ENCODE data around the gene DYNLT1. TPM values are rescaled to one million over a fixed set of nuclear protein-coding genes. Genes with fewer than 3 reads are reported as not detected.

Gene DYNLT1

DNA sequence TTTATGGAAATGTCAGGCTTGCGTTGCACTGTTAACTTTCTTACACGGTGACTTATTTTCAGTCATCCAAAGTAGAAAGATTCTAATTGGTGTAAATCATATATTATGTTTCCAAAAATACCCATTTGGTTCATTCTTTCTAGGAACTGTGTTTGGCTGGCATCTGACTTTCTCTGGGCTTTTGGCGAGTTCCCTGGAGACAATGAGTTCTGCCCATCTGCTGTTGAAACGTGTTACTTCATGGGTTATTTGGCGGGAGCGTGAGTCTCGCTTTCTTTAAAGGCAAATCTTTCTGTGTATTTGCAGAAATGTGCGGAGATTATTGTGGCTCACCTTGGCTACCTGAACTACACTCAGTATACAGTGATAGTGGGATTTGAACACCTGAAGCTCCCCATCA lies 55.2 kb downstream of the DYNLT1 start:
- H3K27ac ChIP-seq (ENCODE audit: low read depth, low read length) = no peak overlapping the region
- peaks cover 32% of the 10 kb centered on the region for H3K36me3 ChIP-seq (ENCODE audit: control insufficient read depth, insufficient read depth, low read length)
- H2BK120ac ChIP-seq (ENCODE audit: low read depth, low read length) = no peak overlapping the region
- H3K4me2 ChIP-seq (ENCODE audit: low read length) = no peak overlapping the region
- no peak overlapping the region for H2BK15ac ChIP-seq (replicated peaks; ENCODE audit: low read depth)
- no peaks in the 10 kb centered on the region for H3K4me1 ChIP-seq (ENCODE audit: control insufficient read depth, low read depth, low read length)
- H3K4ac ChIP-seq (ENCODE audit: low read depth, low read length) = no peak overlapping the region
- H3K79me2 ChIP-seq (ENCODE audit: control insufficient read depth, insufficient read depth, low read length) = no peaks in the 10 kb centered on the region
- H2BK5ac ChIP-seq (ENCODE audit: low read length) = no peak overlapping the region
- H3K23ac ChIP-seq (ENCODE audit: low read length) = no peak overlapping the region
- H2AK5ac ChIP-seq (ENCODE audit: low read length) = no peak overlapping the region
- no peaks in the 10 kb centered on the region for H3K79me1 ChIP-seq (ENCODE audit: low read length)
- no peak for DNase-seq
- H3K56ac ChIP-seq (ENCODE audit: low read length) = no peak overlapping the region
- H3K27me3 ChIP-seq (ENCODE audit: insufficient read depth, low read length, poor library complexity) = no peaks in the 10 kb centered on the region
- no peak overlapping the region for H3K9ac ChIP-seq (ENCODE audit: low read length)
- no peak overlapping the region for H4K8ac ChIP-seq (ENCODE audit: low read depth, low read length)
- H3K4me3 ChIP-seq (ENCODE audit: low read length) = no peak overlapping the region
- WGBS (ENCODE audit: extremely low coverage, insufficient coverage, low lambda C conversion rate) = no CpG with 5 or more reads among the region's 8 CpGs
- no peak overlapping the region for H3K18ac ChIP-seq (ENCODE audit: low read length)
- H4K5ac ChIP-seq (ENCODE audit: low read length) = no peak overlapping the region

GRCh38 chr6:158586652-158587051 lies 57.9 kb downstream of the DYNLT1 start:
- H3K23ac ChIP-seq (ENCODE audit: low read length) = no peak overlapping the region
- H2BK15ac ChIP-seq (replicated peaks; ENCODE audit: low read depth) = no peak overlapping the region
- no peak overlapping the region for H4K5ac ChIP-seq (ENCODE audit: low read length)
- H3K4me2 ChIP-seq (ENCODE audit: low read length) = no peak overlapping the region
- H2BK5ac ChIP-seq (ENCODE audit: low read length) = no peak overlapping the region
- no peaks in the 10 kb centered on the region for H3K4me1 ChIP-seq (ENCODE audit: control insufficient read depth, low read depth, low read length)
- H2AK5ac ChIP-seq (ENCODE audit: low read length) = no peak overlapping the region
- WGBS (ENCODE audit: extremely low coverage, insufficient coverage, low lambda C conversion rate) = no CpG with 5 or more reads among the region's 8 CpGs
- peaks cover 29% of the 10 kb centered on the region for H3K36me3 ChIP-seq (ENCODE audit: control insufficient read depth, insufficient read depth, low read length)
- no peak overlapping the region for H3K56ac ChIP-seq (ENCODE audit: low read length)
- no peak overlapping the region for H3K9ac ChIP-seq (ENCODE audit: low read length)
- no peak overlapping the region for H3K4ac ChIP-seq (ENCODE audit: low read depth, low read length)
- no peaks in the 10 kb centered on the region for H3K27me3 ChIP-seq (ENCODE audit: insufficient read depth, low read length, poor library complexity)
- no peak overlapping the region for H3K18ac ChIP-seq (ENCODE audit: low read length)
- no peak overlapping the region for H3K4me3 ChIP-seq (ENCODE audit: low read length)
- no peak overlapping the region for H3K27ac ChIP-seq (ENCODE audit: low read depth, low read length)
- no peaks in the 10 kb centered on the region for H3K79me1 ChIP-seq (ENCODE audit: low read length)
- H2BK120ac ChIP-seq (ENCODE audit: low read depth, low read length) = no peak overlapping the region
- no peaks in the 10 kb centered on the region for H3K79me2 ChIP-seq (ENCODE audit: control insufficient read depth, insufficient read depth, low read length)
- no peak for DNase-seq
- H4K8ac ChIP-seq (ENCODE audit: low read depth, low read length) = no peak overlapping the region

Small RNA genes lying within 50 kb of the gene (small RNA-seq; reads per million reads assigned to genes)
- gene MIR7161 (ENCODE audit: insufficient read depth) = not detected
